Measurements from ENCODE around the gene CFL1.

CFL1 gene

GRCh38 chr11:65861165-65861505 is 3.2 kb upstream of the CFL1 start:
- peak; percentile 37 for DNase-seq
- H3K27me3 ChIP-seq (ENCODE audit: insufficient read depth, low read depth, severe bottlenecking): no peaks in the 10 kb centered on the region
- no peaks in the 10 kb centered on the region for H3K9me3 ChIP-seq (ENCODE audit: severe bottlenecking)
- peak overlapping the region; percentile 96 for H3K4me3 ChIP-seq (ENCODE audit: low read depth, low read length)
- peaks cover 73% of the 10 kb centered on the region for H3K36me3 ChIP-seq
- peak overlapping the region; percentile 99 for H3K27ac ChIP-seq
- no peak for TF ChIP-seq CTCF (IDR thresholded peaks at IDR 0.05; ENCODE audit: low read depth, low read length)

- Histone ChIP-seq H3K27me3 (ENCODE audit: insufficient read depth, low read depth, severe bottlenecking) (no peaks in the 10 kb centered on the region), H3K4me3 (ENCODE audit: low read depth, low read length) (peak within 1 kb of the TSS; percentile 96), H3K9me3 (ENCODE audit: severe bottlenecking) (no peaks in the 10 kb centered on the region), H3K27ac (peak within 1 kb of the TSS; percentile 99), H3K36me3 (peaks cover 73% of the 10 kb centered on the region)
- peak; percentile 84 for TF ChIP-seq CTCF (IDR thresholded peaks at IDR 0.05; ENCODE audit: low read depth, low read length)
- DNase-seq: peak; percentile 98
Measured at GRCh38 chr11:65860278-65861164, 2.5 kb upstream of the CFL1 start, which contains the start of gene MUS81. MUS81 (plus strand) TSS chr11:65860433; CDS start chr11:65860754, 321 bp downstream.

- no peaks in the 10 kb centered on the region for H3K27me3 ChIP-seq (ENCODE audit: insufficient read depth, low read depth, severe bottlenecking)
- H3K4me3 ChIP-seq (ENCODE audit: low read depth, low read length): peak overlapping the region; percentile 96
- no peak for TF ChIP-seq CTCF (IDR thresholded peaks at IDR 0.05; ENCODE audit: low read depth, low read length)
- peak overlapping the region; percentile 99 for H3K27ac ChIP-seq
- DNase-seq: no peak
- peaks cover 72% of the 10 kb centered on the region for H3K36me3 ChIP-seq
- H3K9me3 ChIP-seq (ENCODE audit: severe bottlenecking): no peaks in the 10 kb centered on the region
Measured at GRCh38 chr11:65859812-65860277, 1.9 kb upstream of the CFL1 start.

- peaks cover 72% of the 10 kb centered on the region for H3K36me3 ChIP-seq
- no peaks in the 10 kb centered on the region for H3K27me3 ChIP-seq (ENCODE audit: insufficient read depth, low read depth, severe bottlenecking)
- H3K4me3 ChIP-seq (ENCODE audit: low read depth, low read length): peak overlapping the region; percentile 96
- peak overlapping the region; percentile 99 for H3K27ac ChIP-seq
- no peak for TF ChIP-seq CTCF (IDR thresholded peaks at IDR 0.05; ENCODE audit: low read depth, low read length)
- DNase-seq: peak; percentile 99
- H3K9me3 ChIP-seq (ENCODE audit: severe bottlenecking): no peaks in the 10 kb centered on the region
Measured at GRCh38 chr11:65859095-65859811, 1.3 kb upstream of the CFL1 start.

GRCh38 chr11:65858681-65859087 is 704 bp upstream of the CFL1 start:
- Histone ChIP-seq H3K4me3 (ENCODE audit: low read depth, low read length) (peak overlapping the region; percentile 96), H3K27ac (peak overlapping the region; percentile 99), H3K36me3 (peaks cover 72% of the 10 kb centered on the region), H3K27me3 (ENCODE audit: insufficient read depth, low read depth, severe bottlenecking) (no peaks in the 10 kb centered on the region), H3K9me3 (ENCODE audit: severe bottlenecking) (no peaks in the 10 kb centered on the region)
- no peak for DNase-seq
- no peak for TF ChIP-seq CTCF (IDR thresholded peaks at IDR 0.05; ENCODE audit: low read depth, low read length)
